Measurements from ENCODE around the gene TMEM198. TPM values are rescaled to one million over a fixed set of nuclear protein-coding genes. Genes with fewer than 3 reads are reported as not detected.
A peak's percentile ranks its signal among the peaks of the same experiment; 100 is the strongest.

TMEM198 gene
- total and polyA plus RNA-seq, 2 experiments from 2014 or later, result 6.7 to 12.2 TPM

GRCh38 chr2:219537657-219538488, 6.0 kb upstream of the TMEM198 start:
- Histone ChIP-seq H3K27me3 (no peaks in the 10 kb centered on the region), H3K4me3 (no peak overlapping the region), H3K4me1 (ENCODE audit: low read depth) (peaks cover 5% of the 10 kb centered on the region), H3K9me3 (ENCODE audit: low read depth) (no peaks in the 10 kb centered on the region), H3K27ac (no peak overlapping the region), H3K36me3 (peaks cover 10% of the 10 kb centered on the region)
- peak; percentile 5 for TF ChIP-seq CTCF (IDR thresholded peaks at IDR 0.05; ENCODE audit: low read depth, low read length)
- DNase-seq (ENCODE audit: low read depth in 1 of 2, low spot score in 1 of 2), result no peak

- TF ChIP-seq CTCF (IDR thresholded peaks at IDR 0.05; ENCODE audit: low read depth, low read length), result no peak
- peaks cover 10% of the 10 kb centered on the region for H3K36me3 ChIP-seq
- DNase-seq (ENCODE audit: low read depth in 1 of 2, low spot score in 1 of 2), result no peak
- H3K4me1 ChIP-seq (ENCODE audit: low read depth), result peaks cover 5% of the 10 kb centered on the region
- no peak overlapping the region for H3K4me3 ChIP-seq
- H3K27ac ChIP-seq, result no peak overlapping the region
- H3K9me3 ChIP-seq (ENCODE audit: low read depth), result no peaks in the 10 kb centered on the region
- H3K27me3 ChIP-seq, result no peaks in the 10 kb centered on the region
These were observed 5.3 kb upstream of the TMEM198 start for GRCh38 chr2:219538504-219538951.

GRCh38 chr2:219538956-219539788, 4.7 kb upstream of the TMEM198 start:
- no peaks in the 10 kb centered on the region for H3K27me3 ChIP-seq
- no peak for TF ChIP-seq CTCF (IDR thresholded peaks at IDR 0.05; ENCODE audit: low read depth, low read length)
- H3K27ac ChIP-seq, result no peak overlapping the region
- H3K9me3 ChIP-seq (ENCODE audit: low read depth), result no peaks in the 10 kb centered on the region
- H3K36me3 ChIP-seq, result peaks cover 10% of the 10 kb centered on the region
- DNase-seq (ENCODE audit: low read depth in 1 of 2, low spot score in 1 of 2), result no peak
- no peak overlapping the region for H3K4me3 ChIP-seq
- H3K4me1 ChIP-seq (ENCODE audit: low read depth), result peaks cover 5% of the 10 kb centered on the region

- H3K27me3 ChIP-seq, result no peaks in the 10 kb centered on the region
- no peak for TF ChIP-seq CTCF (IDR thresholded peaks at IDR 0.05; ENCODE audit: low read depth, low read length)
- no peak for DNase-seq (ENCODE audit: low read depth in 1 of 2, low spot score in 1 of 2)
- H3K9me3 ChIP-seq (ENCODE audit: low read depth), result no peaks in the 10 kb centered on the region
- H3K4me1 ChIP-seq (ENCODE audit: low read depth), result peaks cover 5% of the 10 kb centered on the region
- no peak overlapping the region for H3K4me3 ChIP-seq
- H3K27ac ChIP-seq, result no peak overlapping the region
- H3K36me3 ChIP-seq, result peaks cover 10% of the 10 kb centered on the region
These were observed 3.7 kb upstream of the TMEM198 start for GRCh38 chr2:219539926-219540678.

- peaks cover 5% of the 10 kb centered on the region for H3K4me1 ChIP-seq (ENCODE audit: low read depth)
- no peak for TF ChIP-seq CTCF (IDR thresholded peaks at IDR 0.05; ENCODE audit: low read depth, low read length)
- no peaks in the 10 kb centered on the region for H3K27me3 ChIP-seq
- no peak overlapping the region for H3K4me3 ChIP-seq
- no peaks in the 10 kb centered on the region for H3K9me3 ChIP-seq (ENCODE audit: low read depth)
- H3K27ac ChIP-seq, result no peak overlapping the region
- no peak for DNase-seq (ENCODE audit: low read depth in 1 of 2, low spot score in 1 of 2)
- H3K36me3 ChIP-seq, result peaks cover 10% of the 10 kb centered on the region
These were observed 2.9 kb upstream of the TMEM198 start for GRCh38 chr2:219540784-219541504.
